GM21515 (cell line): Measurements from ENCODE around the gene ARL4C.

Experiments
- ATAC-seq: cut with Tn5 transposase; IDR thresholded peaks from one replicate; pipeline ENCODE4 v1.9.1; 2021; ENCODE audit not compliant: unreplicated experiment

The ARL4C gene

GRCh38 chr2:234496835-234497593 is at the start of gene ARL4C:
Gene ARL4C, minus strand, starts transcription at chr2:234497081. Its CDS starts 495 bp downstream, at chr2:234496586.
- ATAC-seq, result peak; percentile 55

- ATAC-seq, result peak; percentile 82
These were observed 48.1 kb upstream of the ARL4C start for GRCh38 chr2:234544659-234545611.

GRCh38 chr2:234542742-234543141 is 45.9 kb upstream of the ARL4C start:
- ATAC-seq, result no peak

GRCh38 chr2:234537929-234538328 is 41.0 kb upstream of the ARL4C start:
- ATAC-seq, result no peak

- ATAC-seq, result no peak
These were observed 39.5 kb upstream of the ARL4C start for GRCh38 chr2:234536178-234536965.

GRCh38 chr2:234535464-234535863 is 38.6 kb upstream of the ARL4C start:
- ATAC-seq, result no peak

- no peak for ATAC-seq
These were observed 37.6 kb upstream of the ARL4C start for GRCh38 chr2:234534515-234534914.

GRCh38 chr2:234533626-234534025 is 36.7 kb upstream of the ARL4C start:
- no peak for ATAC-seq

- ATAC-seq, result no peak
These were observed 31.7 kb upstream of the ARL4C start for GRCh38 chr2:234528410-234529148.

- ATAC-seq, result no peak
These were observed 29.8 kb upstream of the ARL4C start for GRCh38 chr2:234526711-234527110.

- ATAC-seq, result no peak
These were observed 24.7 kb upstream of the ARL4C start for GRCh38 chr2:234521536-234521935.

- ATAC-seq, result no peak
These were observed 22.2 kb upstream of the ARL4C start for GRCh38 chr2:234518986-234519642.

GRCh38 chr2:234517971-234518370 is 21.1 kb upstream of the ARL4C start:
- no peak for ATAC-seq

- ATAC-seq, result no peak
These were observed 18.2 kb upstream of the ARL4C start for GRCh38 chr2:234514873-234515638.

GRCh38 chr2:234514099-234514498 is 17.2 kb upstream of the ARL4C start:
- no peak for ATAC-seq

- no peak for ATAC-seq
These were observed 16.2 kb upstream of the ARL4C start for GRCh38 chr2:234512884-234513669.

- no peak for ATAC-seq
These were observed 6.0 kb upstream of the ARL4C start for GRCh38 chr2:234502919-234503285.

- no peak for ATAC-seq
These were observed 5.5 kb upstream of the ARL4C start for GRCh38 chr2:234502285-234502918.
